NT2/D1 (cell line): ENCODE data around the gene PABPC3.
A peak's percentile ranks its signal among the peaks of the same experiment; 100 is the strongest.

Experiments used
- DNase-seq: peaks from one replicate; pipeline ENCODE4 v3.0.0-alpha.2; 2011; ENCODE audit warnings: low read depth, low spot score
- H3K27me3 ChIP-seq: 2 replicates; pipeline ENCODE4 v1.6.0; 2011; ENCODE audit warnings: mild to moderate bottlenecking; ENCODE audit not compliant: insufficient read length, insufficient read depth
- H3K36me3 ChIP-seq: 2 replicates; pipeline ENCODE4 v1.6.1; 2011; ENCODE audit warnings: mild to moderate bottlenecking, low read length, mixed read lengths; ENCODE audit not compliant: insufficient read depth, insufficient read length
- H3K4me1 ChIP-seq: 2 replicates; pipeline ENCODE4 v1.5.1; 2011; ENCODE audit not compliant: insufficient read depth, insufficient read length
- H3K4me3 ChIP-seq: 2 replicates; pipeline ENCODE4 v1.5.1; 2011; ENCODE audit warnings: low read depth; ENCODE audit not compliant: insufficient read length
- H3K9ac ChIP-seq: 2 replicates; pipeline ENCODE4 v1.6.0; 2011; ENCODE audit warnings: low read depth; ENCODE audit not compliant: insufficient read length
- H3K9me3 ChIP-seq: 2 replicates; pipeline ENCODE4 v1.5.1; 2011; ENCODE audit warnings: mild to moderate bottlenecking, low read length; ENCODE audit not compliant: insufficient read depth
- SUZ12 ChIP-seq: IDR thresholded peaks from 2 replicates; pipeline ENCODE4 v1.6.1; 2011; ENCODE audit not compliant: insufficient read length, insufficient read depth; ENCODE audit errors: extremely low read depth
- YY1 ChIP-seq: IDR thresholded peaks from 2 replicates; pipeline ENCODE4 v1.6.1; 2011; ENCODE audit not compliant: insufficient read length, insufficient read depth
- ZNF274 ChIP-seq: IDR thresholded peaks from 2 replicates; pipeline ENCODE4 v1.6.1; 2011; ENCODE audit warnings: mild to moderate bottlenecking, low read depth, low read length

The PABPC3 gene

DNA sequence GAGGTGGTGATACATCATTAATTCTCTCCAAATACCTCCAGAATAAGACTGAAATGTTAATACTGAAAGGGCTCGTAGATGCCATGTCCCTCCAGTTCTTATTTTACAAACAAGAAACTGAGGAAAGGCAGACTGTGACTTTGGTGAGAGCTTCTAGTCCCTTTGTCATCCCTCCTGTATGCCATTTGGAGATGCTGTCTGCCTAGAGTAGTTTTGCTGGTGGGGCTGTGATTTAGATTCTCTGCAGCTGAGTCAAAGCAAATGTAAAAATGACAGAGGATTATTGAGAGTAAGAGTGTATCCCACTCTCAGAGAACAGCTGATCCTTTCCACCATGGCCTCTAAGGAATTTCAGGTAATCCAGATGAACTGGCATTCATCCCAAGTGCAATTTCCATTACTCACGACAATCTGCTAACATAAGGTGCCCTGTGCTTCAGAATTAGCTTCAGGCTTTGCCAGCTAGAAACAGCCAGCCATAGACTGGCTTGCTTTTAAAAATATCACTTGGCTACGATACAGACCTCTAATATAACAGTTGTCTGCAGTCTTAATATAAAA, 16.8 kb downstream of the PABPC3 start:
- DNase-seq = no peak
- no peaks in the 10 kb centered on the region for H3K9me3 ChIP-seq
- H3K4me3 ChIP-seq = no peak overlapping the region
- no peaks in the 10 kb centered on the region for H3K36me3 ChIP-seq
- H3K27me3 ChIP-seq = no peaks in the 10 kb centered on the region
- TF ChIP-seq ZNF274 (no peak), SUZ12 (no peak), YY1 (no peak)
- H3K9ac ChIP-seq = no peak overlapping the region
- no peaks in the 10 kb centered on the region for H3K4me1 ChIP-seq

DNA sequence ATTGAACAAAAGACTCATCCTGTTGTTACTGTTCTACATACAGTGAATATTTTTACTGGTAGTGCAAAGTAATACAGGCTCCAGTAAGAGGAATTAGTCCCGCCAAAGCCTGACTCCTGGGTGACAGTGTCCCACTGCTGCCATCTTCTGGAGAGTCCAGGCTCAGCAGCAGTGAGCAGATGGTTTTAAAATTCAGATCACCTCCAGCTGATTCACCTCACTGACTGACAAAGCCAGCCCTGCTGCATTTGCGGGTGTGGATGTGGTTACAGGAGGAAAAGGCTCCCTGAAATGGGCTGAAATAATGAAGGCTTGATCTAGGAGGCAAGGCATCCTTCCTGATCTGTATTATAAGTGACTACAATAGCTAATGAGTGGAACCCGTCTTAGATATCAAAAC, 18.3 kb downstream of the PABPC3 start:
- Histone ChIP-seq H3K27me3 (no peaks in the 10 kb centered on the region), H3K4me3 (no peak overlapping the region), H3K9ac (no peak overlapping the region), H3K9me3 (no peaks in the 10 kb centered on the region), H3K4me1 (no peaks in the 10 kb centered on the region), H3K36me3 (no peaks in the 10 kb centered on the region)
- DNase-seq = peak; percentile 75
- TF ChIP-seq YY1 (no peak), ZNF274 (no peak), SUZ12 (no peak)

DNA sequence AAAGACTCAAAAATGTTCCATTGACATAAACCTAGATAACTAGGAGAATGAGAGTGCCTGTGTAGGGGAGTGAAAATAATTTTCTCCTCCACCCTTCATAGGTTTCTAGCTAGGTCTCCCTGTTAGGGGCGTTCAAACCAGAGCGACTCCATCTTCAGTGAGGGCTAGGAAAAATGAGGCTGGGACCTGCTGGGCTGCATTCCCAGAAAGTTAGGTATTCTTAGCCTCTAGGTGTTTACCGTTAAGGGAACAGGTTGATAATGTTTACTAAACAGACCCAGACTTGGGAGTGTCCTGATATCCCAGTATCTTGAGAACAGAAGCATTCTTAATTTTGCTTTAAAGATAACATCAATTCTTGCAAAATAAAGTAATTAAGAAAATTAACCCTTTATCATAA, 20.1 kb downstream of the PABPC3 start:
- no peak for DNase-seq
- Histone ChIP-seq H3K4me3 (no peak overlapping the region), H3K27me3 (no peaks in the 10 kb centered on the region), H3K36me3 (no peaks in the 10 kb centered on the region), H3K9ac (no peak overlapping the region), H3K9me3 (no peaks in the 10 kb centered on the region), H3K4me1 (no peaks in the 10 kb centered on the region)
- no peak for TF ChIP-seq SUZ12
- no peak for TF ChIP-seq ZNF274
- no peak for TF ChIP-seq YY1

DNA sequence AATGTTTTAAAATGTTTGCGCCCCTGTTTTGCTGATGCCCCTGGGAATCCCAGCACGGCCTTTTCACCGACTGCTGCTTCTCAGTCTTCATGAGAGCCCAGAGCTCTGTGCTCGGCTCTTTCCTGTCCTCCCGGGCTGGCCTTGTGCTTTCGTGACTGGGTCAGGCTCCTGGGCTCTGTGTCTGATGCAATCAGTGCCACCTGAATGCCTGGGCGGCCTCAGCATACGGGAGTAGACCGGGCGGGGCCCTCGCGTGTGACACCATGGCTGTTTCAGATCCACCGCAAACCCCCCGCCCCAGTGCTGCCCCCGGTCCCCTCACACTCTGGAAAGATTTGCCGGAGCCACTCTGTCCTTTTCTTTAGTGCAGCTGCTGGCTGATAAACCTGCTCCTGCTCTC, 21.4 kb downstream of the PABPC3 start:
- Histone ChIP-seq H3K9ac (no peak overlapping the region), H3K9me3 (peaks cover 4% of the 10 kb centered on the region), H3K36me3 (no peaks in the 10 kb centered on the region), H3K4me3 (no peak overlapping the region), H3K4me1 (no peaks in the 10 kb centered on the region), H3K27me3 (no peaks in the 10 kb centered on the region)
- DNase-seq = no peak
- TF ChIP-seq ZNF274 (no peak), YY1 (no peak), SUZ12 (no peak)

DNA sequence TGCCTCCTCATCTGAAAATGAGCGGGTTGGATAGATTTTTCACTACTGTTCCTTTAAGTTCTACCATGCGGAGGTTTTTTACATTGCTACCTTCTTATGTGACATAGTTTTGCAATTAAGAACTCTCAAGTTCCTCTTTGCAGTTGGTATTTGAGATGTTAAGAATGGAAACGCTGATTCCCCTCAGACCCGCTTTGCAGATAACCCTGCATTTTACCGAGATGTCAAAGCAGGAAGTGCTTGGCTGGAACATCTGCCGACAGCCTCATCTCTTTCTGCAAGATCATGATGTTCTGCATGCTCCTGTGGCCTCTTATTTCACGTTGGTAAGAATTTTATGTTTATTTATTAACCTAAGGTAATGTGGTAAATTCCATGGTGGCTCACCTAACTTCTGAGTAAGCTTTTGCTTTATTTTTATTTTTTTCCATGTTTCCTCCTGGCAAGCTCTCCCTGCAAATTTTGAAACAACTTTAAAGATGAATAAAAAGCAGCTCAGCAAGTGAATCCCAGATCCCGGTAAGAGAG, 22.5 kb downstream of the PABPC3 start:
- Histone ChIP-seq H3K27me3 (no peaks in the 10 kb centered on the region), H3K4me1 (no peaks in the 10 kb centered on the region), H3K4me3 (no peak overlapping the region), H3K9ac (no peak overlapping the region), H3K9me3 (peaks cover 13% of the 10 kb centered on the region), H3K36me3 (no peaks in the 10 kb centered on the region)
- TF ChIP-seq ZNF274 (no peak), YY1 (no peak), SUZ12 (no peak)
- no peak for DNase-seq

DNA sequence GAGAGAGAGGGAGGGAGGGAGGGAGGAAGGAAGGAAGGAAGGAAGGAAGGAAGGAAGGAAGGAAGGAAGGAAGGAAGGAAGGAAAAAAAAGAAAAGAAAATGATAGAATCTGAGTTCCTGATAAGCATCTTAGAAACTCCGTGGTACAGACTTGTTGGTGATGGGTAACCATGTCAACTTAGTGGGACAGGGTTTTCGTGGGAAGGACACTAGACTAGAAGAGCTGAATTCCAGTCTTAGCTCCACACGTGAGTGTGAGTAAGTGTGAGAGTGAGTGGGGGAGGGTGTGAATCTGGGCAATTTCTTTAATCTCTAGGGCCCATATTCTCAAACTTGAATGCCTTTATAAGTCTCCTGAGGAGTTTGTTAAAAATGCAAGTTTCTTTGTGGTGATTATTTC, 35.0 kb downstream of the PABPC3 start:
- Histone ChIP-seq H3K4me1 (peaks cover 4% of the 10 kb centered on the region), H3K9ac (no peak overlapping the region), H3K36me3 (no peaks in the 10 kb centered on the region), H3K4me3 (no peak overlapping the region), H3K9me3 (peaks cover 8% of the 10 kb centered on the region; the same call in 1 of the 2 replicates), H3K27me3 (peaks cover 2% of the 10 kb centered on the region)
- no peak for TF ChIP-seq YY1
- TF ChIP-seq SUZ12 = no peak
- no peak for TF ChIP-seq ZNF274
- DNase-seq = no peak

DNA sequence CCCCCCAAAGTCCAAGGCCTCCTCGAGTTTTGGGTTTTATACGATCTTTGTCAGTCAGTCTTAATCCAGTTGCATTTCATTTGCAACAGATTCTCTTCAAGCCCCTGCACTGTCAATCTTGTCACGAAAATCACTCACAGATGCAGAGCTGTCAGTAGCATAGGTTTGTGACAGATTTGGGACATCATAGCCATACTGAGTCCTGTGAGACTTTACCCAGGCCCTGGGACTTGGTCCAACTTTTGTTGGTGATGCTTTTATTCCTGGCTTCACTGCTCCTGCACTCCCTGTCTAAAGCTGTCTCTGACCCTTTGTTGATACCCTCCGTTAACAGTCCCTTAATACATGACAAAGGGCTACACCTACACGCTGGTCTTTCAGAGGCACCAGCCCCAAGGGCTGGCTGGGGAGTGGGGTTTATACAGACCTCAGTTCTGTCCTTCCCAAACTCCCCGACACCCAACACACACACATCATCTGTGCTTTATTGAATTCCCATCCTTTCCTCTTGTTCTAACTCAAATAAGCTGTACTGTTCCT, 36.0 kb downstream of the PABPC3 start:
- DNase-seq = no peak
- Histone ChIP-seq H3K27me3 (peaks cover 2% of the 10 kb centered on the region), H3K4me3 (no peak overlapping the region), H3K36me3 (no peaks in the 10 kb centered on the region), H3K9ac (no peak overlapping the region), H3K4me1 (peaks cover 4% of the 10 kb centered on the region), H3K9me3 (peaks cover 8% of the 10 kb centered on the region; the same call in 1 of the 2 replicates)
- TF ChIP-seq YY1 (no peak), ZNF274 (no peak), SUZ12 (no peak)
